OCI-LY3 (cell line): ENCODE results near the gene RELT.

Experiments used
- H2AFZ ChIP-seq: fragments of 200-600, 300-600 bp; shearing (Covaris generic); 2 replicates; pipeline ENCODE4 v1.6.0; 2014; ENCODE audit warnings: antibody characterized with exemption, low read depth, low read length
- H3K27ac ChIP-seq: fragments of 200-600, 300-600 bp; sonication (generic); 2 replicates; pipeline ENCODE4 v1.5.1; 2014; ENCODE audit warnings: mild to moderate bottlenecking, low read length, moderate library complexity, mixed read lengths
- H3K27me3 ChIP-seq: fragments of 200-600, 300-600 bp; sonication (generic); 2 replicates; pipeline ENCODE4 v1.6.1; 2014; ENCODE audit warnings: low read depth, low read length, mixed read lengths
- H3K36me3 ChIP-seq: fragments of 200-600, 300-600 bp; sonication (generic); replicated peaks from 2 replicates; pipeline ENCODE3; 2014; ENCODE audit warnings: low read depth, low read length, mixed read lengths
- H3K4me1 ChIP-seq: fragments of 300-600, 200-600 bp; sonication (generic); 2 replicates; pipeline ENCODE4 v1.6.1; 2014; ENCODE audit warnings: low read length, mixed read lengths
- H3K4me2 ChIP-seq: fragments of 200-600, 300-600 bp; sonication (generic); 2 replicates; pipeline ENCODE4 v1.6.1; 2014; ENCODE audit warnings: low read length, mixed read lengths
- H3K4me3 ChIP-seq: fragments of 300-600, 200-600 bp; sonication (generic); 2 replicates; pipeline ENCODE4 v1.5.1; 2014; ENCODE audit warnings: antibody characterized with exemption, mild to moderate bottlenecking, low read length, moderate library complexity
- H3K79me2 ChIP-seq: fragments of 300-600, 200-600 bp; shearing (Covaris generic); 2 replicates; pipeline ENCODE4 v1.6.1; 2014; ENCODE audit warnings: mild to moderate bottlenecking, low read length, mixed read lengths
- H3K9ac ChIP-seq: fragments of 300-600, 200-600 bp; shearing (Covaris generic); 2 replicates; pipeline ENCODE4 v1.6.0; 2014; ENCODE audit warnings: mild to moderate bottlenecking, low read length, moderate library complexity
- H3K9me3 ChIP-seq: fragments of 200-600, 300-600 bp; shearing (Covaris generic); 2 replicates; pipeline ENCODE4 v1.6.1; 2014; ENCODE audit warnings: low read length, mixed read lengths; ENCODE audit not compliant: insufficient read depth
- H4K20me1 ChIP-seq: fragments of 200-600, 300-600 bp; sonication (generic); 2 replicates; pipeline ENCODE4 v1.6.1; 2016; ENCODE audit warnings: low read length, mixed read lengths; ENCODE audit not compliant: insufficient read depth
- EZH2phosphoT487 ChIP-seq: fragments of 200-600 bp; shearing (Covaris generic); IDR thresholded peaks from 2 replicates; pipeline ENCODE4 v1.6.1; 2018; ENCODE audit warnings: antibody characterized with exemption, mixed run types, low read depth
- TF ChIP-seq, protein P1 (sequence below): fragments of 200-600, 300-600 bp; sonication (generic); IDR thresholded peaks from 2 replicates; pipeline ENCODE4 v1.5.1; 2014; ENCODE audit warnings: antibody characterized with exemption, low read length, low read depth

The RELT gene

DNA sequence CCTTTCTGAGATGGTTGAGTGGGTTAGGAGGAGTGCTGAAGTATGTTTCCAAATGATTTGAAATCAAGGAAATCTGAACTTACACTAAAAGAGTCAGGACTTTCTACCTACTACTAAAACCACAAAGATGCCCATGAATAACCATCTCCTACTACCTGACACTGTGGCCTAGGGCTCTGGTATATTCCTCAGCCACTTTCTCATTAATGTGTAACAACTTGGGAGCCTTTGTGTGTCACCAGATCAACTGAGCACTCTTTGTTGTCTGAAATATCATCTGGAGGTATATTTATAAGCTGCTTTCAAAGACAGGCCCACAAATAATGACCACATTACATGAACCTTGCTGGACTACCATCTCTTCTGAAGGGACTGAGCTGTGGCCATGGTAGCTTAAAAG, 43.9 kb downstream of the RELT start:
- H3K27me3 ChIP-seq: no peaks in the 10 kb centered on the region
- no peak overlapping the region for H3K27ac ChIP-seq
- H4K20me1 ChIP-seq: no peaks in the 10 kb centered on the region
- peaks cover 4% of the 10 kb centered on the region for H3K36me3 ChIP-seq
- H2AFZ ChIP-seq: no peak overlapping the region
- peaks cover 8% of the 10 kb centered on the region for H3K4me1 ChIP-seq
- H3K9ac ChIP-seq: no peak overlapping the region
- H3K4me2 ChIP-seq: no peak overlapping the region
- H3K4me3 ChIP-seq: no peak overlapping the region
- no peaks in the 10 kb centered on the region for H3K9me3 ChIP-seq
- TF ChIP-seq EZH2phosphoT487: no peak
- TF ChIP-seq, protein P1, sequence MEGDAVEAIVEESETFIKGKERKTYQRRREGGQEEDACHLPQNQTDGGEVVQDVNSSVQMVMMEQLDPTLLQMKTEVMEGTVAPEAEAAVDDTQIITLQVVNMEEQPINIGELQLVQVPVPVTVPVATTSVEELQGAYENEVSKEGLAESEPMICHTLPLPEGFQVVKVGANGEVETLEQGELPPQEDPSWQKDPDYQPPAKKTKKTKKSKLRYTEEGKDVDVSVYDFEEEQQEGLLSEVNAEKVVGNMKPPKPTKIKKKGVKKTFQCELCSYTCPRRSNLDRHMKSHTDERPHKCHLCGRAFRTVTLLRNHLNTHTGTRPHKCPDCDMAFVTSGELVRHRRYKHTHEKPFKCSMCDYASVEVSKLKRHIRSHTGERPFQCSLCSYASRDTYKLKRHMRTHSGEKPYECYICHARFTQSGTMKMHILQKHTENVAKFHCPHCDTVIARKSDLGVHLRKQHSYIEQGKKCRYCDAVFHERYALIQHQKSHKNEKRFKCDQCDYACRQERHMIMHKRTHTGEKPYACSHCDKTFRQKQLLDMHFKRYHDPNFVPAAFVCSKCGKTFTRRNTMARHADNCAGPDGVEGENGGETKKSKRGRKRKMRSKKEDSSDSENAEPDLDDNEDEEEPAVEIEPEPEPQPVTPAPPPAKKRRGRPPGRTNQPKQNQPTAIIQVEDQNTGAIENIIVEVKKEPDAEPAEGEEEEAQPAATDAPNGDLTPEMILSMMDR: no peak
- H3K79me2 ChIP-seq: no peaks in the 10 kb centered on the region

DNA sequence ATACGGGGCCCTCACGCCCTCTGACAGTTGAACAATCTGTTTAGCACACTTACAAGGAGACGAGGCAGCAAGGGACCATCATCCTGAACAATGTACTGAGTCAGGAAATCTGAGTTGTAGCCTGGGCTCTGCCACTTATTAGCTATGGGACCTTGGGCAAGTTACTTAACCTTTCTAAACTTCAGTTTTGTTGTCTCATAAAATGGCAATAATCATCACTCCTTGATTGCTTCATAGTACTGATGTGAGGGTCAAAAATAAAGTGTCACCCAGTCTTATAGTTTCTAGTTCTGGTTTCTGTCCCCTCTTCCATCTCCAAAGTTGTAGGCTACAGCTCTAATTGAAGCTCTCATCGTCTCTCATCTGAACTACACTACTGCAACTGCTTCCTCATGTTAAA, 46.7 kb downstream of the RELT start:
- Histone ChIP-seq H4K20me1 (no peaks in the 10 kb centered on the region), H3K27ac (no peak overlapping the region), H3K36me3 (peaks cover 4% of the 10 kb centered on the region), H3K4me2 (no peak overlapping the region), H3K79me2 (no peaks in the 10 kb centered on the region), H3K4me1 (peaks cover 7% of the 10 kb centered on the region), H3K9ac (no peak overlapping the region), H3K27me3 (no peaks in the 10 kb centered on the region), H3K4me3 (no peak overlapping the region), H3K9me3 (no peaks in the 10 kb centered on the region), H2AFZ (no peak overlapping the region)
- TF ChIP-seq, protein P1: no peak
- no peak for TF ChIP-seq EZH2phosphoT487

DNA sequence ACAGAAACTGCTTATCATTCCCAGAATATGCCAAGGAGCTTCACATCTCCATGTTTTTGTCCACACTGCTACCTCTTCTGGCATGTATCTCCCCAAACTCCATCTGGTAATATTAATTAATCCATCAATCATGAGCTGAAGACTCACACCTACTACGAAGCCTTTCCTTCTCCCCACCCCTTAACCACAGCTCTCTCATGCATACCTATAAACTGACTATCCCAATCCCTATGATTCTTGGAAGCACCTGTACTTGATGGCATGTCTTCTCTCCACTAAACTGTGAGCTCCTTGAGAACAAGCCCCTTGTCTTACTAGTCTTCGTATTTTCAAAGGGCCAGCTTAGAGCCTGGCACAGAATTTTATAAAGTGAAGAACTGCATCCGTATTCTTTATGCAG, 47.3 kb downstream of the RELT start:
- H3K9ac ChIP-seq: no peak overlapping the region
- no peaks in the 10 kb centered on the region for H4K20me1 ChIP-seq
- no peak overlapping the region for H3K4me2 ChIP-seq
- H3K4me1 ChIP-seq: peaks cover 7% of the 10 kb centered on the region
- TF ChIP-seq EZH2phosphoT487: no peak
- TF ChIP-seq, protein P1: no peak
- H3K27me3 ChIP-seq: no peaks in the 10 kb centered on the region
- no peaks in the 10 kb centered on the region for H3K9me3 ChIP-seq
- H3K79me2 ChIP-seq: no peaks in the 10 kb centered on the region
- H2AFZ ChIP-seq: no peak overlapping the region
- H3K4me3 ChIP-seq: no peak overlapping the region
- H3K27ac ChIP-seq: no peak overlapping the region
- H3K36me3 ChIP-seq: no peaks in the 10 kb centered on the region

DNA sequence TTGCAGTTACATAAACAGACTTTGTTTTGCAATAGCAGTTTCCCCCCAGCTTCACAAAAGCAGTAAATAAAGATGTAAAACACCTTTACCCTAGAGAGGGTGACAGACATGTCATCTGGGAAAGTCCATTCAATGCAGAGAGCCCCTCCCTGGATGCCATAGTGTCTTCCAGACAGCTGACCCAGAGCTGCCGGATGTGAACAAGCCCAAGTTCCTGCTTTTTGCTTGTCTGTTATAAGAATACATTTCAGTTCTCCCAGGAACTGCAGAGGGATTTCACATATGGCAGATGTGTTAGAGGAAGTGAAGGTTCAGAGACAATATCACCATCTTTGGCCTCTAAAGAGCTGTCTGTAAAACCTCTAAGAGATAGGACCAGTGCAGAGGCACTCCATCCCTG, 48.9 kb downstream of the RELT start:
- Histone ChIP-seq H3K79me2 (no peaks in the 10 kb centered on the region), H3K36me3 (no peaks in the 10 kb centered on the region), H2AFZ (no peak overlapping the region), H3K27ac (no peak overlapping the region), H3K9ac (no peak overlapping the region), H3K4me2 (no peak overlapping the region), H3K9me3 (no peaks in the 10 kb centered on the region), H3K4me1 (peaks cover 7% of the 10 kb centered on the region), H3K27me3 (no peaks in the 10 kb centered on the region), H4K20me1 (no peaks in the 10 kb centered on the region), H3K4me3 (no peak overlapping the region)
- TF ChIP-seq, protein P1: no peak
- TF ChIP-seq EZH2phosphoT487: no peak
